CMK (cell line): Measurements from ENCODE around the gene MYB.
A peak's percentile ranks its signal among the peaks of the same experiment; 100 is the strongest.

ENCODE experiments used
- DNase-seq: peaks from one replicate; pipeline ENCODE4 v3.0.0-alpha.2; 2010; ENCODE audit warnings: low read depth

MYB gene

DNA sequence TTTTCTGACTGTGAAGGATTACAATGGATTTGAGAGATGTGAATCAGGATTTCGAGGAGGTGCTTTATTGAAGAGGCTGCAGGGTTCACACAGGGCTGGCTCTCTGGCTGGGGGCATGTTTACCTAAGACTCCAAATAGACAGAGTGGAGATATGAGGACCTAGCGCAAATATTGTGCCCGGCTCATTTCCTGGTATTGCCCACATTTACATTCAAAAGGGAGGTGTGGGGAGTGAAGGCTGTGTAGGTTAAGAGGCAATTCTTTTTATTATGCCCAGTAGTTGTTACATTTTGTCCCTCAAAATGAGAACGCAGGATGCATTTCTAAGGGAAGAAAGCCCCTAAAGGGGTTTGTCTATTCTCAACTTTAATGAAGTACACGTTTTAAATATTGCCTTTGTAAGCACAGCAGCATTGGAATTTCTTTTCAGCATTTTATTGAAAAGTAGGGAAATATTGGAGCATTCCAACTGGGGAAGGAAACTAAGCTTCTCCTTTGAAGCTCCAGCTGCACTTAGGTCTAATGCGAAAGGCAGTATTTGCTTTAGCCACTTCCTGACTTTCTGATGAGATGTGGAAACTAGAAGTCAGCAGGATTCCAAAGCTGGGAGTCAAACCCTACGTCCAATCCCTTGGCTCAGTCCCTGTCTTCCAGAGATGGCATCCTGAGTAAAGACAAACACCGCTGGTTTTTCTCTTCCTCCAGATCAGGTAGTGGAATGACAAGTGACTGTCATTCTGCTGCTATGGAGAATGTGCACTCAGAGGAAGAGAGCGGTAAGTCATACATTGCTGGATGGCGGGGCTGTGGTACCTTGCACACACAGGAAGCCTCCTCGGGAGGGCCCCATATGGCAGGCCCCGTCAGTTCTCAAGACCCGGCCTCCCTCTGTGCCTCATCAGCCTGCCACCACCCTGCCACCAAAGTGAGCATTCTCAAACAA is 70.7 kb downstream of the MYB start:
- no peak for DNase-seq

DNA sequence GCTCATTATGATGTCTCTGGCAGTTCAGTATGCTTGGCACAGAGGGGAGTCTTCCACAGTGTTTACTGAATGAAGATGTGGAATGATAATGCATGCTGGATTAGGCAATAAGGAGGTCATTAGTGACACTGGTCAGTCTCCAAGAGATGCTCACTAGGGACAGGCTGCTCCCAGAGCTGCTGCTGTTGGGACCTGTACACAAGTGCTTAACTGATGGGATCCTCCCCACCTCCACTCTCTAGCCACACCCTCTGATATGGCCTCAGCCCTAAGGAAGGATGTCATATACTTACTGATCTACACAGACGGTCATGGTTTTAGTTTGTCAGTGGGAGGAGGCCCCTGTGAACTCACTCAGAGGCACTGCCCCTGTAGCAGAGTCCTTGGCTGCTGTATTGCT is 73.4 kb downstream of the MYB start:
- DNase-seq = no peak

DNA sequence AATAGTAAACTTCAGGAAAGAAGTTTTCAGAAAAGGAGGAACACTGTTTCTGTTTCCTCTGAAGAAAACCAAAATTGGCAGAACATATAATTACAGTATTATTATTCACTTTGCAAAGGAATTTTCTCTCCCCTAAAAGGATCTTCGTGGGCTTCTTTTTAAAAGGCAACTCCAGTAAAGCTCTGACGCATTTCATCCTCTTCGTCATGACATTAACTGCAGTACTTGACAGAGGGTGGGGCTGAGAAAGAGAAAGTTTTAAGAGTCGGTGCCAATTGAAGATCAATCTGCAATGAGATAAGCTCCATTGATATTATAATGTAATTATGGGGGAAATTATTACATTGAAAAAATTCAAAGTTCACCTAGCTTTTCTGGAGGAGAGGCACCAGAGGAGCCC is 75.8 kb downstream of the MYB start:
- no peak for DNase-seq

DNA sequence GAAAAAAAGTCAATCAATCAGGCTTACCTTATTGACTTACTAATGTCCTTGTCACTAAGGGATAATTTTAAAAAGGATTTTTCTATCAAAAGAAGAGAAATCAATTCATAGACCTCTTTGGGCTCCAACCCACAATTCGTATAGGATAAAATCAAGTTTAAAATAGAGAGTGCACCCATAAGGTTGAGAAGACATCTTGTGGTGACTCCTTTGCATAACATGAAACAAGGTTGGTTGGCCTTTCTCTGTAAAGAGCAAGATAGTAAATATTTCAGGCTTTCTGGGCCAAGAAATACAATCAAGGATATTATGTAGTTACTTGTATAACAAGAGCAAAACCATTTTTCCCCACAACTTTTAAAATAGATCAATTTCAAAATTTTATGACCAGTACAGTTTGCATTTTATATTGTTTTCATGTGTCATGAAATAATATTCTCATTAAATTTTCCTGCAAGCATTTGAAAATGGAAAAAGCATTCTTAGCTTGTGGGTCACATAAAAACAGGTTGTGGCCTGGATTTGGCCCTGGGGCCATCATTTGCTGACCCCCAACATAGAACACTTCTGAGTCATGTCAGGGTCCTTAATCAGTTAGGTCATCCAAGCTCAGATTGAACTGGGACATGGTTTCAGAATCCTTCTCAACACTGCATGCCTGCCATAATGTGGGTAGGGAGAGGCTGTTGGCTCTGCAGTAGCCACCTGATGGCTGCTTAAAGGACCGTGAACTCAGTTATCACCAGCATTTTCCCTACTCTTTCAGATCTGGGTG is 76.7 kb downstream of the MYB start:
- no peak for DNase-seq

DNA sequence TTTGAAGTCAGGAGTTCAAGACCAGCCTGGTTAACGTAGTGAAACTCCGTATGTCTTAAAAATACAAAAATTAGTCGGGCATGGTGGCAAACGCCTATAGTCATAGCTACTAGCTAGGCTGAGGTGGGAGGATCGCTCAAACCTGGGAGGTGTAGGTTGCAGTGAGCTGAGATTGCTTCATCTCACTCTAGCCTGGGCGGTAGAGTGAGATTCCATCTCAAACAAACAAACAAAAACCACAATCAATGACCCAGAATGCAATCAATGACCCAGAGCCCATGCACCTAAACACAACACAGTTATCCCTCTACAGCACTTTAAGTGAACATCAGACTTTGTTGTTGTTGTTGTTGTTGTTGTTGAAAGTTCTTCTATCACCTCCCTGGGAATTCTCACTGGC is 77.9 kb downstream of the MYB start:
- no peak for DNase-seq

DNA sequence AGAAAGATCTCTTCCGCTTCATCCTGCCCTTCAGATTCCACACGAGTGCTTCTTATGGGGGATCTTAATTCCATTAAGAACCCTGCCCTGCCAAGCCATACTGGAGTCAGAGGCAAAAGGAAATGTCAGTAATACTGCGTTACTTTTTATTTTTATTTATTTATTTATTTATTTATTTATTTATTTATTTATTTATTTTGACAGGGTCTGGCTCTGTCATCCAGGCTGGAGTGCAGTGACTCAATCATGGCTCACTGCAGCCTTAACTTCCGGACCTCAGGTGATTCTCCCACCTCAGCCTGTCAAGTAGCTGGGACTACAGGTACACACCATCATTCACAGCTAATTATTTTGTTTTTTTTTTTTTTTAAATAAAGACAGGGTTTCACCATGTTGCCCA is 79.5 kb downstream of the MYB start:
- no peak for DNase-seq

DNA sequence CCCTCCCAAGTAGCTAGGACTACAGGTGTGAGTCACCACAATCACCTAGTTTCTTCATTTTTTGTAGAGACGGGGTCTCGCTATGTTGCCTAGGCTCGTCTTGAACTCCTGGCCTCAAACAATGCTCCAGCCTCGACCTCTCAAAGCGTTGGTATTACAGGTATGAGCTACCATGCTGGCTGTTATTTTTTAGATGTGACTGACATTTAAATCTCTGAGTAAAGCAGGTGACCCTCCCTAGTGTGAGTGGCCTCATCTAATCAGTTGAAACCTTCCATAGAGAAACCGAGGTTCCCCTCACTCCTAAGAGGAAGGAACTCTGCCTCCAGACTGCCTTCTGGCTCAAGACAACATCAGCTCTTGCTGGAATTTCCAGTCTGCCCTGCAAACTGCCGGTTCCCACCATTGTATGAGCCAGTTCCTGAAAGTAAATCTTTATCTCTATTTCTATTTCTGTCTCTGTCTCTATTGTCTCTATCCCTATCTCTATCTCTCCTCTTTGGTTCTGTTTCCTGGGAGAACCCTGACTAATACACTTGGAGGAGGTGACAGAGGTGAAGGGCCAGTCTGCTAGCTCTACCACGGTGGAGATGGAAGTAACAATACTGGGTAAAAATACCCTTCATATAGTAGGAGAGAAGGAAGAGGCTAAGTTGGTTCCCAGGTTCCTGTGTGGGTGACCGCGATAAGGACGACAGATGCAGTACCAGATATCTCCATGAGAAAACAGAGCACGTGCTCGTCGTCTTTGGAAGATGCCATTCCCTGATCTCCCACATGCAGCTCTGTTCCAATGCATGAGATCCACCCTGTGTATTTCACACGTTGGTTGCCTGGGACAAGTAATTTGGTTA is 81.0 kb downstream of the MYB start:
- peak; percentile 86 for DNase-seq

DNA sequence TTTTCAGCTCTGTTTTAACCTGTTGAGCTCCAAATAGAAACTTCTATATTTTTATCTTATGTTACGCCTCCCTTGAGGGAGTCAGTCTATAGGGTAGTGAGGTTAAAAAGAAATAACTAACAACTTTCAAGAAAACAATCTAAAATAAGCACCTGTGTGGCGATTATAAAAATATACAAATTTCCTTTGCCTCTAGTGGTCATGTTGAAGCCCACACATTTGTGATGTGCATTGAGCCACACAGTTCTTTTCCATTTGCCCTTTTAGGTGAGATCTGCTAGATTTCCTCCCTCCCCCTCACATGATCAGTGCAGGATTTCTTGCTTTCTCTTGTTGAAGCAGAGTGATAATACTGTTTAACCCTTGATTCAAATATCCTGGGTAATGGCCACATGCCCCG is 84.2 kb downstream of the MYB start:
- no peak for DNase-seq

DNA sequence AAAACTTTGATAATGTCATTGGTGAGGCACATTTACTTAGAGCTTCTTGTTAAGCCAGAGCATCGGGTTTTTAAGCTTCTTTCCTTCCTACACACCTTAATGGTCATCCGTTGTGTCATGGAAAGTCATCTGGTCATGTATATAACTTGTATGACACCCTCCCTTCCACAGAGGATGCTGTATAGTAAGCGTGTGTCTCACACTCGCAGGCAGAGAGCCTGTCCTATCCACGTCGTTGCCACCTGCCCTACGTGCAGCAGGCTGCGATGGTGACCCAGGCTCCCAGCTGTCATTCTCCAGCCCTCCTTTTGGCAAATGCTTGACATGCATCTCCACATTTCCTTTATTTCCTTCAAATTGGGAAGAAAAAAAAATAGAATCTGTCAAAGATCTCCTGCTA is 85.6 kb downstream of the MYB start:
- no peak for DNase-seq

DNA sequence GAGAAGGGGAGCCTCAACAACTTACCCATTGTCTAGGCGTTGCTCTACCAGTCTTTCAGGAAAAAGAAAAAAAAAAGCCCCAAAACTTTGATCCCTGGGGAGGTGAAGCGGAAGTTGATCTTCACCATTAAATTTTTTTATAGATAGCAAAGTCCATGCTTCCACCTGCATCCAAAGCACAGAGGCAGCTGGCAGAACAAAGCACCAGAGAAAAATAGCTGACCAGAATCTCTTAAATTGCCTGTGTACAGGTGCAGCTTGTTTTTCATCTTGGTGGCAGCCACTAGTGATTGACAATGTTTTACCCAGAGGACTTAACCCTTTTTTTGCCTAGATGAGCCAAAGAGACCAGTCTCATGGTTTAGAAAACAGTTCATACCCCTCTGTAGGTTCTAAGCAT is 86.0 kb downstream of the MYB start:
- DNase-seq = no peak

DNA sequence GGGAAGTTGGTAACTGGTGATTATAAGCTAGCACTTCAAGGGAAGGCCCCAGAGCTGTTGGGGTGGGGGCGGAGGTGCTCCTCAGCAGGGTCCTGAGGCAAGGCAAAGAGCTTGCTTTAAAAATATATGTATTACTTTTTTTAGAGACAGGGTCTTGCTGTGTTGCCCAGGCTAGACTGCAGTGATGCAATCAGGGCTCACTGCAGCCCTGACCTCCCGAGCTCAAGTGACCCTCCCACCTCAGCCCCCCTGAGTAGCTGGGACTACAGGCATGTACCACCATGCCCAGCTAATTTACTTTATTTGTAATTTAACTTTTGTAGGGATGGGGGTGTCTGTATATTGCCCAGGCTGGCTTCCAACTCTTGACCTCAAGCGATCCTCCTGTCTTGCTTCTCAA is 87.2 kb downstream of the MYB start:
- no peak for DNase-seq

DNA sequence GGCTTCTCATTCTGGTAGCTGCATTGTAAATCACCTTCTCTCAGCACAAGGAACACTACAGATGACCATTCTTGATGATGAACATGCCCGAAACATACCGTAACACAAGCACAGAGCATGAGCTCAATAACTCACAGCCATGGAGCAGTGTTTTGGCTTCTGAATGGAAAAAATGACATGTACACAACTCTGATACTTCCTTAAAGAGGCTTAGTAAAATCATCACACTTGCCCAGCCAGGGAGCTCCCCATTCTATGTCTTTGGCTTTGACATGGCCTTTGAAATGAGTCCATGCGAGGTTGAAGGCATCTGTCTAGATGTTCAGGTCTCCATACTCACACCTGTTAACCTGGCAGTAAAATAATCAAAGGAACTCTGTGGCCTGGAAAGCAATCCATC is 87.6 kb downstream of the MYB start:
- no peak for DNase-seq
